Panc1 (cell line): ENCODE data around the gene STON1. TPM values are rescaled to one million over a fixed set of nuclear protein-coding genes. Genes with fewer than 3 reads are reported as not detected.

Experiments
- ATAC-seq: fragments of 200-7000 bp; cut with Tn5 transposase; 2 replicates; pipeline ENCODE4 v1.9.1; 2020; ENCODE audit warnings: mild to moderate bottlenecking, moderate library complexity
- BruUV-seq: library from RNA; stranded (reverse); fragments of 400-500 nt; replicated peaks from 2 replicates; lab custom pipeline; 2021; lab: Mats Ljungman, UMichigan
- CTCF ChIA-PET: fragments of 300-600 bp; sonication (Branson Sonifier 250); formaldehyde crosslinking; loops from one replicate; lab custom pipeline; 2022; ENCODE audit warnings: antibody characterized with exemption; lab: Charles Lee
- POLR2A ChIA-PET: fragments of 300-600 bp; sonication (Branson Sonifier 250); formaldehyde crosslinking; loops from one replicate; lab custom pipeline; 2022; ENCODE audit warnings: antibody characterized with exemption; lab: Charles Lee
- DNase-seq: peaks from one replicate; pipeline ENCODE4 v3.0.0-alpha.2; 2010; ENCODE audit warnings: low read depth, low spot score
- H3K27ac ChIP-seq: 2 replicates; pipeline ENCODE4 v1.5.1; 2011; ENCODE audit warnings: mild to moderate bottlenecking, low read length, inconsistent platforms
- H3K27me3 ChIP-seq: fragments of 200-500 bp; sonication (Bioruptor generic); 2 replicates; pipeline ENCODE4 v1.6.0; 2014; ENCODE audit warnings: low read length, inconsistent platforms; ENCODE audit not compliant: control insufficient read depth, insufficient read depth
- H3K36me3 ChIP-seq: fragments of 200-500 bp; sonication (Bioruptor generic); 2 replicates; pipeline ENCODE4 v1.5.1; 2014; ENCODE audit warnings: inconsistent platforms, mild to moderate bottlenecking, low read length, moderate library complexity; ENCODE audit not compliant: control insufficient read depth, insufficient read depth
- H3K4me1 ChIP-seq: 2 replicates; pipeline ENCODE4 v1.5.1; 2011; ENCODE audit warnings: inconsistent platforms, mild to moderate bottlenecking, low read length, moderate library complexity; ENCODE audit not compliant: control insufficient read depth, insufficient read depth
- H3K4me3 ChIP-seq, 2 experiments: 2 replicates each; pipeline ENCODE4 v1.5.1; 2011 to 2012; ENCODE audit warnings: low read depth in 2 of 2, low read length in 2 of 2, mild to moderate bottlenecking in 2 of 2, inconsistent platforms in 1 of 2, moderate library complexity in 1 of 2
- H3K9me3 ChIP-seq: fragments of 200-500 bp; sonication (Bioruptor generic); 2 replicates; pipeline ENCODE4 v1.5.1; 2014; ENCODE audit warnings: low read depth, mild to moderate bottlenecking, inconsistent platforms, low read length, moderate library complexity; ENCODE audit not compliant: control insufficient read depth, insufficient read depth
- POLR2AphosphoS5 ChIP-seq: IDR thresholded peaks from 2 replicates; pipeline ENCODE4 v1.6.1; 2012; ENCODE audit warnings: mild to moderate bottlenecking, low read depth, low read length, moderate library complexity
- SIN3A ChIP-seq: IDR thresholded peaks from 2 replicates; pipeline ENCODE4 v1.6.1; 2012; ENCODE audit warnings: low read depth, mild to moderate bottlenecking, low read length, moderate library complexity, borderline replicate concordance; ENCODE audit not compliant: insufficient read depth
- TCF7L2 ChIP-seq: IDR thresholded peaks from 2 replicates; pipeline ENCODE4 v1.6.1; 2011; ENCODE audit warnings: mild to moderate bottlenecking, low read depth, low read length, inconsistent platforms
- in situ Hi-C: cut with HindIII; loops from 2 replicates; pipeline ENCODE4 v1.10.0; 2016; ENCODE audit warnings: low sequenced_read_pairs, low pct_unique_long_range_greater_than_20kb
- intact Hi-C: fragments of 100-400 bp; cut with micrococcal nuclease; formaldehyde crosslinking; loops from one replicate; pipeline ENCODE4 v1.10.0; 2022; ENCODE audit not compliant: unreplicated experiment
- total RNA-seq: library from RNA; stranded (reverse); gene quantifications from one replicate; pipeline ENCODE4 v1.2.1, GENCODE V29; 2021; ENCODE audit not compliant: unreplicated experiment
- TF ChIP-seq, protein P1 (sequence below), 2 experiments: IDR thresholded peaks; 2 replicates each; pipeline ENCODE4 v1.6.1; 2011 to 2012; ENCODE audit warnings: low read depth in 2 of 2, control low read depth in 1 of 2, low read length in 1 of 2, mild to moderate bottlenecking in 1 of 2, moderate library complexity in 1 of 2; ENCODE audit not compliant: insufficient read depth in 1 of 2
- TF ChIP-seq, protein P2 (sequence below): fragments of 450-650 bp; IDR thresholded peaks from 2 replicates; pipeline ENCODE4 v1.5.1; 2017; ENCODE audit warnings: mild to moderate bottlenecking

The STON1 gene
- total RNA-seq, 1 experiment from 2014 or later: 0.92 TPM

DNA sequence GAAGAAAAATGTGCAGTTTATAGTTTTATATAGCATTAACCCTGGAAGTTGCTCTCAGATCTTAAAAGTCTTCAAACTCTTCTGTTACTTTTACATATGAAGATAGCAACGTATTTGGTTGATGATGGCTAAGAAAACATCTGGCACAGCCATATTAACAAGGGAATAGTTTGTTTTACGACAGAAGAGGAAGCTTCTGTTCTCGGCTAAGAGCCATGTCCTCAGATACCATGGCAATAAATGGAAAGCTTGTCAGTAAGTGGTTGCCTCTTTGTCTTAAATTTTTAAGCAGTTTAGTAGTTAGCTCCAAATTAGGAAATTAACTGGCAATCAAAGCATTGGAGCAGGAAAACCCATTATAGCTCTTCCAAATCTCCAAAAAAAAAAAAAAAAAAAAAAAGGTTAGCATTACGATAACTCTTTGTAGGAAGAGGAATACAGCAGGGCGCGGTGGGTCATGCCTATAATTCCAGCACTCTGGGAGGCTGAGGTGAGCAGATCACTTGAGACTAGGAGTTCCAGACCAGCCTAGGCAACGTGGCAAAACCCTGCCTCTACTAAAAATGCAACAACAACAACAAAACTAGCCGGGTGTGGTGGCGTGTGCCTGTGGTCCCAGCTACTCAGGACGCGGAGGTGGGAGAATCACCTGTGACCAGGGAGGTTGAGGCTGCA is 4.5 kb upstream of the STON1 start:
- in situ Hi-C loops: no loop called here
- Histone ChIP-seq H3K27ac (no peak overlapping the region), H3K9me3 (no peaks in the 10 kb centered on the region), H3K36me3 (no peaks in the 10 kb centered on the region), H3K4me3 (no peak overlapping the region), H3K4me1 (0 out of 2 replicates have a peak, but pooled peaks cover under 1% of the 10 kb centered on the region), H3K27me3 (no peaks in the 10 kb centered on the region)
- CTCF ChIA-PET: no interaction called here
- DNase-seq: no peak
- ATAC-seq: no peak
- POLR2A ChIA-PET: no interaction called here
- BruUV-seq: no TSS peak
- no peak for TF ChIP-seq TCF7L2
- no peak for TF ChIP-seq SIN3A
- TF ChIP-seq, protein P1, sequence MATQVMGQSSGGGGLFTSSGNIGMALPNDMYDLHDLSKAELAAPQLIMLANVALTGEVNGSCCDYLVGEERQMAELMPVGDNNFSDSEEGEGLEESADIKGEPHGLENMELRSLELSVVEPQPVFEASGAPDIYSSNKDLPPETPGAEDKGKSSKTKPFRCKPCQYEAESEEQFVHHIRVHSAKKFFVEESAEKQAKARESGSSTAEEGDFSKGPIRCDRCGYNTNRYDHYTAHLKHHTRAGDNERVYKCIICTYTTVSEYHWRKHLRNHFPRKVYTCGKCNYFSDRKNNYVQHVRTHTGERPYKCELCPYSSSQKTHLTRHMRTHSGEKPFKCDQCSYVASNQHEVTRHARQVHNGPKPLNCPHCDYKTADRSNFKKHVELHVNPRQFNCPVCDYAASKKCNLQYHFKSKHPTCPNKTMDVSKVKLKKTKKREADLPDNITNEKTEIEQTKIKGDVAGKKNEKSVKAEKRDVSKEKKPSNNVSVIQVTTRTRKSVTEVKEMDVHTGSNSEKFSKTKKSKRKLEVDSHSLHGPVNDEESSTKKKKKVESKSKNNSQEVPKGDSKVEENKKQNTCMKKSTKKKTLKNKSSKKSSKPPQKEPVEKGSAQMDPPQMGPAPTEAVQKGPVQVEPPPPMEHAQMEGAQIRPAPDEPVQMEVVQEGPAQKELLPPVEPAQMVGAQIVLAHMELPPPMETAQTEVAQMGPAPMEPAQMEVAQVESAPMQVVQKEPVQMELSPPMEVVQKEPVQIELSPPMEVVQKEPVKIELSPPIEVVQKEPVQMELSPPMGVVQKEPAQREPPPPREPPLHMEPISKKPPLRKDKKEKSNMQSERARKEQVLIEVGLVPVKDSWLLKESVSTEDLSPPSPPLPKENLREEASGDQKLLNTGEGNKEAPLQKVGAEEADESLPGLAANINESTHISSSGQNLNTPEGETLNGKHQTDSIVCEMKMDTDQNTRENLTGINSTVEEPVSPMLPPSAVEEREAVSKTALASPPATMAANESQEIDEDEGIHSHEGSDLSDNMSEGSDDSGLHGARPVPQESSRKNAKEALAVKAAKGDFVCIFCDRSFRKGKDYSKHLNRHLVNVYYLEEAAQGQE (IDR thresholded peaks at IDR 0.05; ENCODE audit: insufficient read depth in 1 of 2, low read depth in 2 of 2, low read length in 1 of 2): no peak
- TF ChIP-seq, protein P2, sequence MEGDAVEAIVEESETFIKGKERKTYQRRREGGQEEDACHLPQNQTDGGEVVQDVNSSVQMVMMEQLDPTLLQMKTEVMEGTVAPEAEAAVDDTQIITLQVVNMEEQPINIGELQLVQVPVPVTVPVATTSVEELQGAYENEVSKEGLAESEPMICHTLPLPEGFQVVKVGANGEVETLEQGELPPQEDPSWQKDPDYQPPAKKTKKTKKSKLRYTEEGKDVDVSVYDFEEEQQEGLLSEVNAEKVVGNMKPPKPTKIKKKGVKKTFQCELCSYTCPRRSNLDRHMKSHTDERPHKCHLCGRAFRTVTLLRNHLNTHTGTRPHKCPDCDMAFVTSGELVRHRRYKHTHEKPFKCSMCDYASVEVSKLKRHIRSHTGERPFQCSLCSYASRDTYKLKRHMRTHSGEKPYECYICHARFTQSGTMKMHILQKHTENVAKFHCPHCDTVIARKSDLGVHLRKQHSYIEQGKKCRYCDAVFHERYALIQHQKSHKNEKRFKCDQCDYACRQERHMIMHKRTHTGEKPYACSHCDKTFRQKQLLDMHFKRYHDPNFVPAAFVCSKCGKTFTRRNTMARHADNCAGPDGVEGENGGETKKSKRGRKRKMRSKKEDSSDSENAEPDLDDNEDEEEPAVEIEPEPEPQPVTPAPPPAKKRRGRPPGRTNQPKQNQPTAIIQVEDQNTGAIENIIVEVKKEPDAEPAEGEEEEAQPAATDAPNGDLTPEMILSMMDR: no peak
- no peak for TF ChIP-seq POLR2AphosphoS5
- intact Hi-C loops: no loop called here

DNA sequence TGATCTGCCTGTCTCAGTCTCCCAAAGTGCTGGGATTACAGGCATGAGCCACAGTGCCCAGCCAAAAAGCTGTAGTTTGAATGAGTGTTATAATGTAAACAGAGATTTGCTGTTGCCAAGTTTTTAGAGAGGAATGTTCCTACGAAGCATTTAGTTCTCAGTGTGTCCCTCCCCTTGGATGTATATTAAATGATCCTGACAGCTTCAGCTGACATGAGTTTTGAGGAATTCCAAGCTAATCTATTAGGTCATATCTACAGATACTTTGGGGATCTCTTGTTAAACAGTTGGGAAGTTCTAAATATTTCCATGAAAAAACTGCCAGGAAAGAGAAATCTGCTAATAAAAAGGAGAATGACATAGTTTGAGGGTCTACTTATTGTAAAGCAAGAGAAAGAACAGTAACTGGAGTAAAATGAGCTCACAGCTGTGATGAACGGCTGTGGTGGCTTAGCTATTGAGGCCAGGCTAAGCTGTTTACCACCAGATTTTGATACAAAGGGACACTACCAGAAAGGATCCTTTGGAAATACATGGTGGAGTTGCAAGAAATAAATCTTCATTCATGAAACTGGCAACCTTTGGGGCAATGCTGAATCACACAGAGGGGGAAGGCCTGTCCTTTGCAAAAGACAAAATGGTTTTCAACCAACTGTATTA is 2.6 kb upstream of the STON1 start:
- intact Hi-C loops (no loop called here), in situ Hi-C loops (no loop called here)
- ChIA-PET POLR2A (no interaction called here), CTCF (no interaction called here)
- no peaks in the 10 kb centered on the region for H3K36me3 ChIP-seq
- DNase-seq (no peak), ATAC-seq (no peak)
- H3K27me3 ChIP-seq: no peaks in the 10 kb centered on the region
- TF ChIP-seq TCF7L2 (no peak), POLR2AphosphoS5 (no peak), SIN3A (no peak)
- TF ChIP-seq, protein P2: no peak
- TF ChIP-seq, protein P1 (IDR thresholded peaks at IDR 0.05; ENCODE audit: insufficient read depth in 1 of 2, low read depth in 2 of 2, low read length in 1 of 2): no peak
- peaks cover 9% of the 10 kb centered on the region for H3K4me1 ChIP-seq
- BruUV-seq: no TSS peak
- H3K9me3 ChIP-seq: no peaks in the 10 kb centered on the region
- no peak overlapping the region for H3K4me3 ChIP-seq
- H3K27ac ChIP-seq: no peak overlapping the region
